A549 treated with DMSO at 1 μM for 4 hours (cell line): ENCODE measurements around the gene ZNF556. TPM values are rescaled to one million over a fixed set of nuclear protein-coding genes. Genes with fewer than 3 reads are reported as not detected.

Source experiments
- total RNA-seq: library from RNA; stranded (reverse); fragments of 200-300 nt; extraction: Qiagen RNA extraction; gene quantifications from 5 replicates; pipeline ENCODE4 v1.2.3, GENCODE V29; 2022; ENCODE audit warnings: low read depth

The ZNF556 gene
- total RNA-seq: 0.07 to 0.21 TPM in 2 of 5 replicates, not detected in the others

GRCh38 chr19:2867025-2867991 lies at the start of gene ZNF556:
TSS of gene ZNF556 (plus strand) at chr19:2867335. CDS start at chr19:2867422, 87 bp downstream.

GRCh38 chr19:2819540-2820111 lies 47.5 kb upstream of the ZNF556 start, which contains the start of gene ZNF554:
TSS of gene ZNF554 (plus strand) at chr19:2819868. CDS start at chr19:2820072, 204 bp downstream.

GRCh38 chr19:2840794-2841791 lies 26.0 kb upstream of the ZNF556 start, which contains the start of gene ZNF555:
TSS of gene ZNF555 (plus strand) at chr19:2841475. CDS start at chr19:2841573, 98 bp downstream.

GRCh38 chr19:2900296-2901252 lies 33.4 kb downstream of the ZNF556 start, which contains the start of gene ZNF57:
TSS of gene ZNF57 (plus strand) at chr19:2900928. CDS start at chr19:2901046, 118 bp downstream.

Other genes starting within 250 kb of the ZNF556 start
- gene GNG7, start 164.6 kb upstream of the ZNF556 start, total RNA-seq: 0.02 to 0.09 TPM (median 0.07 TPM) in 4 of 5 replicates, not detected in the other
- gene DIRAS1, start 146.0 kb upstream of the ZNF556 start, total RNA-seq: 3.5 to 4.3 TPM (median 4.1 TPM) in 5 replicates
- gene SLC39A3, start 127.3 kb upstream of the ZNF556 start, total RNA-seq: 24.0 to 31.6 TPM (median 29.6 TPM) in 5 replicates
- 58.5 to 83.0 TPM (median 72.7 TPM) in 5 replicates for gene SGTA, start 84.1 kb upstream of the ZNF556 start, total RNA-seq
- 84.8 to 111 TPM (median 96.4 TPM) in 5 replicates for gene THOP1, start 81.8 kb upstream of the ZNF556 start, total RNA-seq
- 0.55 to 1.1 TPM (median 1.0 TPM) in 5 replicates for gene ZNF554, start 47.5 kb upstream of the ZNF556 start, total RNA-seq
- gene ZNF555, start 25.9 kb upstream of the ZNF556 start, total RNA-seq: 2.2 to 2.3 TPM (median 2.3 TPM) in 5 replicates
- 1.6 to 2.7 TPM (median 2.2 TPM) in 5 replicates for gene ZNF57, start 33.6 kb downstream of the ZNF556 start, total RNA-seq
- gene ZNF77, start 77.6 kb downstream of the ZNF556 start, total RNA-seq: 1.3 to 2.4 TPM (median 1.8 TPM) in 5 replicates
- gene TLE6, start 110.2 kb downstream of the ZNF556 start, total RNA-seq: 4.1 to 6.1 TPM (median 5.0 TPM) in 5 replicates
- 2.2 to 3.3 TPM (median 2.5 TPM) in 5 replicates for gene TLE2, start 161.9 kb downstream of the ZNF556 start, total RNA-seq
- 189 to 253 TPM (median 225 TPM) in 5 replicates for gene TLE5, start 195.2 kb downstream of the ZNF556 start, total RNA-seq
- 31.5 to 36.8 TPM (median 33.2 TPM) in 5 replicates for gene GNA11, start 227.0 kb downstream of the ZNF556 start, total RNA-seq